Measurements from ENCODE around the gene FAM107B. TPM values are rescaled to one million over a fixed set of nuclear protein-coding genes. Genes with fewer than 3 reads are reported as not detected.

Gene FAM107B
- total RNA-seq, 1 experiment from 2014 or later = 144 TPM

GRCh38 chr10:14535457-14536130 lies 239.1 kb downstream of the FAM107B start:
- no peaks in the 10 kb centered on the region for H3K9me2 ChIP-seq (ENCODE audit: insufficient read depth)
- peaks cover 82% of the 10 kb centered on the region for H4K20me1 ChIP-seq (ENCODE audit: insufficient read depth)
- ChIA-PET POLR2A (ENCODE audit: unreplicated experiment) (no interaction called here), CTCF (no interaction called here)
- H3K9me3 ChIP-seq (ENCODE audit: insufficient read depth, low read depth) = no peaks in the 10 kb centered on the region
- H3K4me3 ChIP-seq = no peak overlapping the region
- intact Hi-C loops (cut with micrococcal nuclease; ENCODE audit: unreplicated experiment) = loop anchor here (2.0 to 5.0 kb wide), 2 partner anchors 57 to 302 kb away; partner anchors contain the start of genes CDNF, HSPA14 and MSANTD7
- DNase-seq = no peak
- no peak overlapping the region for H3K4me2 ChIP-seq
- H3K27me3 ChIP-seq (ENCODE audit: insufficient read depth, low read depth) = no peaks in the 10 kb centered on the region
- BruUV-seq (replicated peaks) = no TSS peak
- no peak overlapping the region for H3K27ac ChIP-seq
- H3K4me1 ChIP-seq (replicated peaks; ENCODE audit: insufficient read depth) = peaks cover 8% of the 10 kb centered on the region; the same call in 1 of the 2 replicates
- TF ChIP-seq CTCF (conservative IDR thresholded peaks at IDR 0.05) (no peak), EZH2 (IDR thresholded peaks at IDR 0.05; ENCODE audit: low read depth) (no peak)
- peaks cover 39% of the 10 kb centered on the region; the same call in 1 of the 2 replicates for H3F3A ChIP-seq (ENCODE audit: insufficient read depth, low read depth)
- no peak overlapping the region for H2AFZ ChIP-seq
- H3K79me2 ChIP-seq (ENCODE audit: low read depth) = peaks cover 98% of the 10 kb centered on the region
- peaks cover 18% of the 10 kb centered on the region for H3K36me3 ChIP-seq (ENCODE audit: low read depth)

- CTCF ChIA-PET = interaction anchor here (0.6 kb wide), 1 partner anchor 314 kb away, joined by 3 read pairs; no protein-coding TSS in a partner anchor
- Histone ChIP-seq H3K4me1 (replicated peaks; ENCODE audit: insufficient read depth) (peaks cover 8% of the 10 kb centered on the region; the same call in 1 of the 2 replicates), H3K4me3 (no peak overlapping the region), H3K9me3 (ENCODE audit: insufficient read depth, low read depth) (no peaks in the 10 kb centered on the region), H2AFZ (no peak overlapping the region), H3K4me2 (no peak overlapping the region), H3K36me3 (ENCODE audit: low read depth) (peaks cover 30% of the 10 kb centered on the region), H3K79me2 (ENCODE audit: low read depth) (peaks cover 94% of the 10 kb centered on the region), H4K20me1 (ENCODE audit: insufficient read depth) (peaks cover 79% of the 10 kb centered on the region), H3K9me2 (ENCODE audit: insufficient read depth) (no peaks in the 10 kb centered on the region), H3K27me3 (ENCODE audit: insufficient read depth, low read depth) (no peaks in the 10 kb centered on the region), H3F3A (ENCODE audit: insufficient read depth, low read depth) (peaks cover 44% of the 10 kb centered on the region; the same call in 1 of the 2 replicates), H3K27ac (peak overlapping the region; percentile 43; the same call in 1 of the 2 replicates)
- POLR2A ChIA-PET (ENCODE audit: unreplicated experiment) = interaction anchor here (0.6 kb wide), 1 partner anchor 750 kb away, joined by 3 read pairs; no protein-coding TSS in a partner anchor
- DNase-seq = no peak
- TF ChIP-seq CTCF (conservative IDR thresholded peaks at IDR 0.05) (no peak), EZH2 (IDR thresholded peaks at IDR 0.05; ENCODE audit: low read depth) (no peak)
- intact Hi-C loops (cut with micrococcal nuclease; ENCODE audit: unreplicated experiment) = no loop called here
- no TSS peak for BruUV-seq (replicated peaks)
Measured at GRCh38 chr10:14534152-14534551, 240.5 kb downstream of the FAM107B start.

DNA sequence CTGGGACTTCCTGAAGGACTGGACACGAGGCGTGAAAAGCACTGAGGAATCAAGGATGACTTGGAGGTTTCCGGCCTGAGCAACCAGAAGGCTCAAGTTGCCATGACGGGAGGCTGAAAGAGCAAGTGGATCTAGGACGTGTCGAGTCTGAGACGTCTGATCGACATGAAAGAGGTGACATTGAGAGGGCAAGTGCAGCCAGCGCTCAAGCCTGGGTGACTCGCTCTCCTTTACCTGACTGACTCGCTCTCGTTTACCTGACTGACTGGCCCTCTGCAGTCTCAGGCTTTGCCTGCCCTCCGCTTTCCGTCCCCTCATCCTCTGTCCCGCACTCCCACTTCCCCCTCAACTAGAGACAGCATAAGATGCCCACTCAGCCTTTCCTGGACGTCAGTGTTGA lies 241.4 kb downstream of the FAM107B start:
- peaks cover 96% of the 10 kb centered on the region for H3K79me2 ChIP-seq (ENCODE audit: low read depth)
- peak overlapping the region; percentile 19; the same call in 1 of the 2 replicates for H3K4me2 ChIP-seq
- H4K20me1 ChIP-seq (ENCODE audit: insufficient read depth) = peaks cover 71% of the 10 kb centered on the region
- intact Hi-C loops (cut with micrococcal nuclease; ENCODE audit: unreplicated experiment) = no loop called here
- no peak for DNase-seq
- no peak overlapping the region for H3K4me3 ChIP-seq
- H2AFZ ChIP-seq = no peak overlapping the region
- peaks cover 51% of the 10 kb centered on the region; the same call in 1 of the 2 replicates for H3F3A ChIP-seq (ENCODE audit: insufficient read depth, low read depth)
- BruUV-seq (replicated peaks) = no TSS peak
- TF ChIP-seq CTCF (conservative IDR thresholded peaks at IDR 0.05) = no peak
- no peak for TF ChIP-seq EZH2 (IDR thresholded peaks at IDR 0.05; ENCODE audit: low read depth)
- H3K27ac ChIP-seq = peak overlapping the region; percentile 43
- no peaks in the 10 kb centered on the region for H3K9me2 ChIP-seq (ENCODE audit: insufficient read depth)
- POLR2A ChIA-PET (ENCODE audit: unreplicated experiment) = no interaction called here
- CTCF ChIA-PET = interaction anchor here (0.6 kb wide), 2 partner anchors 218 to 315 kb away, joined by 3 to 5 read pairs; no protein-coding TSS in a partner anchor
- H3K9me3 ChIP-seq (ENCODE audit: insufficient read depth, low read depth) = no peaks in the 10 kb centered on the region
- peaks cover 8% of the 10 kb centered on the region; the same call in 1 of the 2 replicates for H3K4me1 ChIP-seq (replicated peaks; ENCODE audit: insufficient read depth)
- no peaks in the 10 kb centered on the region for H3K27me3 ChIP-seq (ENCODE audit: insufficient read depth, low read depth)
- H3K36me3 ChIP-seq (ENCODE audit: low read depth) = peaks cover 38% of the 10 kb centered on the region

All from PC-9 (cell line).